ENCODE data around the gene ELP4. TPM values are rescaled to one million over a fixed set of nuclear protein-coding genes. Genes with fewer than 3 reads are reported as not detected.
A peak's percentile ranks its signal among the peaks of the same experiment; 100 is the strongest.
"Not testable (repeated sequence)": the region's sequence is repeated elsewhere in the genome, so short reads cannot be mapped to it uniquely, and the experiment has no call there.

ELP4 gene
- total RNA-seq, 1 donor from 2014 or later, result 17.3 TPM

GRCh38 chr11:31641477-31642062 lies 132.0 kb downstream of the ELP4 start:
- no peak for DNase-seq (ENCODE audit: extremely low read depth, low read depth, low spot score)

- no peak for DNase-seq (ENCODE audit: extremely low read depth, low read depth, low spot score)
Observed at GRCh38 chr11:31643857-31644256, 134.3 kb downstream of the ELP4 start.

- peak; percentile 37 for DNase-seq (ENCODE audit: extremely low read depth, low read depth, low spot score)
Observed at GRCh38 chr11:31645747-31646146, 136.2 kb downstream of the ELP4 start.

- DNase-seq (ENCODE audit: extremely low read depth, low read depth, low spot score), result no peak
Observed at GRCh38 chr11:31646216-31646615, 136.6 kb downstream of the ELP4 start.

- no peak for DNase-seq (ENCODE audit: extremely low read depth, low read depth, low spot score)
Observed at GRCh38 chr11:31649129-31649966, 139.8 kb downstream of the ELP4 start.

- DNase-seq (ENCODE audit: extremely low read depth, low read depth, low spot score), result no peak
Observed at GRCh38 chr11:31651208-31651607, 141.6 kb downstream of the ELP4 start.

GRCh38 chr11:31651822-31652221 lies 142.3 kb downstream of the ELP4 start:
- no peak for DNase-seq (ENCODE audit: extremely low read depth, low read depth, low spot score)

GRCh38 chr11:31652528-31652927 lies 143.0 kb downstream of the ELP4 start:
- no peak for DNase-seq (ENCODE audit: extremely low read depth, low read depth, low spot score)

- DNase-seq (ENCODE audit: extremely low read depth, low read depth, low spot score), result no peak
Observed at GRCh38 chr11:31655483-31655882, 145.9 kb downstream of the ELP4 start.

GRCh38 chr11:31656051-31656450 lies 146.5 kb downstream of the ELP4 start:
- no peak for DNase-seq (ENCODE audit: extremely low read depth, low read depth, low spot score)

- DNase-seq (ENCODE audit: extremely low read depth, low read depth, low spot score), result no peak
Observed at GRCh38 chr11:31657091-31657490, 147.5 kb downstream of the ELP4 start.

- no peak for DNase-seq (ENCODE audit: extremely low read depth, low read depth, low spot score)
Observed at GRCh38 chr11:31664129-31664528, 154.6 kb downstream of the ELP4 start.

GRCh38 chr11:31664954-31665353 lies 155.4 kb downstream of the ELP4 start:
- DNase-seq (ENCODE audit: extremely low read depth, low read depth, low spot score), result no peak

GRCh38 chr11:31671681-31672080 lies 162.1 kb downstream of the ELP4 start:
- DNase-seq (ENCODE audit: extremely low read depth, low read depth, low spot score), result no peak

GRCh38 chr11:31673108-31673507 lies 163.5 kb downstream of the ELP4 start:
- not testable (repeated sequence) for DNase-seq (ENCODE audit: extremely low read depth, low read depth, low spot score)

- DNase-seq (ENCODE audit: extremely low read depth, low read depth, low spot score), result no peak
Observed at GRCh38 chr11:31676280-31676982, 166.9 kb downstream of the ELP4 start.

- DNase-seq (ENCODE audit: extremely low read depth, low read depth, low spot score), result no peak
Observed at GRCh38 chr11:31680770-31681169, 171.2 kb downstream of the ELP4 start.

- DNase-seq (ENCODE audit: extremely low read depth, low read depth, low spot score), result no peak
Observed at GRCh38 chr11:31687256-31687655, 177.7 kb downstream of the ELP4 start.

GRCh38 chr11:31687861-31688260 lies 178.3 kb downstream of the ELP4 start:
- DNase-seq (ENCODE audit: extremely low read depth, low read depth, low spot score), result no peak

- no peak for DNase-seq (ENCODE audit: extremely low read depth, low read depth, low spot score)
Observed at GRCh38 chr11:31689559-31689958, 180.0 kb downstream of the ELP4 start.

GRCh38 chr11:31690041-31690440 lies 180.5 kb downstream of the ELP4 start:
- DNase-seq (ENCODE audit: extremely low read depth, low read depth, low spot score), result no peak

GRCh38 chr11:31690516-31690915 lies 180.9 kb downstream of the ELP4 start:
- DNase-seq (ENCODE audit: extremely low read depth, low read depth, low spot score), result no peak

All from glomerular endothelial cell (primary cell).